ENCODE data around the gene IRF4. TPM values are rescaled to one million over a fixed set of nuclear protein-coding genes. Genes with fewer than 3 reads are reported as not detected.

IRF4 gene
- total RNA-seq = under 0.01 TPM in 1 of 2 replicates, not detected in the other

DNA sequence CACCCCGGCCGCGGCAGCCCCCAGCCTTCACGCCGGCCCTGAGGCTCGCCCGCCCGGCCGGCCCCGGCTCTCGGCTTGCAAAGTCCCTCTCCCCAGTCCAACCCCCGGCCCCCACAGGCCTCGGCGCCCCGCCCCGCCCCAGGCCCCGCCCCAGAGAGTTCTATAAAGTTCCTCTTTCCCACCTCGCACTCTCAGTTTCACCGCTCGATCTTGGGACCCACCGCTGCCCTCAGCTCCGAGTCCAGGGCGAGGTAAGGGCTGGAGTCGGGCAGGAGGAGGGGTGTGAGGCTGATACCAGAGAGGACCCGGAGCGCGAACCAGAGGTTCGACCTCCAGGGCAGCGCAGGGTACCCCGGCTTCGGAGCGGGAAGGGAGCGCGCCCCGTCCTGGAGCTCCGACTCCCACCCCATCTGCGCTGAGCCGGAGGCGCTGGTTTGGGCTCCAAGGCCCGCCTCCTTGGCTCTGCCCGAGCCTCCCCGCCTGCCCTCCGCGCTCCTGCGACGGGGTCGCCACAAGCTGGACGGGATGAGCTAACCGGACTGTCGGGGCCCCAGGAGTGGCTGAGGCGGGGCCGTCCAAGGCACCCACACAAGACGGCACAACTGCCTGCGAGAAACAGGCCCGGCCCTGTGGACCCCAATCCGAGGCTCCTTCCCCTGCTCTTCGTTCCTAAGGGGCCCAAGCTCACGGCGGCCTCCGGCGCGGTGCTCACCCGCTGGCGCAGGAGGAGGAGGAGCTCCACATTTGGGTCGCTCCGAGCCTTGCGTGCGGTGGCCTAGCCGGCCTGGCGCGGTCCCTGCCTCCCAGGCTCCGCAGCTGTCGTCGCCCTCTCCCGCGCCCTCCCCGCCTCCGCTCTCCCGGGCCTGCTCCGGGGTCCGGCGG, at the start of gene IRF4:
Gene IRF4, plus strand, starts transcription at position 194 of the 882 bp plus-strand sequence. CDS start 1,401 bp downstream, outside the sequence.

Other genes starting within 250 kb of the IRF4 start
- 23.0 and 40.5 TPM in 2 replicates for gene DUSP22, start 99.3 kb upstream of the IRF4 start, total RNA-seq